IMR-90 (cell line): Measurements from ENCODE around the gene KCNK7. TPM values are rescaled to one million over a fixed set of nuclear protein-coding genes. Genes with fewer than 3 reads are reported as not detected.

Experiments
- microRNA-seq, 2 experiments: library from miRNA; stranded (forward) in 1 of 2; unstranded in 1 of 2; fragments of 10-50 nt in 1 of 2; fragments of <30 nt in 1 of 2; gene quantifications in 1 of 2; microRNA quantifications in 1 of 2; one replicate each; pipeline versions ENCODE3 to v1.1.0; 2013 to 2020; ENCODE audit not compliant: insufficient read depth in 1 of 2, insufficient read length in 1 of 2, unreplicated experiment in 1 of 2
- polyA plus RNA-seq, 3 experiments: library from polyadenylated mRNA; depleted of rRNA; stranded (reverse); fragments of >200 nt; gene quantifications; 2 replicates each; pipeline ENCODE4 v1.2.3, GENCODE V29; 2012; ENCODE audit warnings: low replicate concordance in 1 of 3
- small RNA-seq, 5 experiments: library from RNA; depleted of rRNA; stranded (forward); fragments of <200 nt; gene quantifications; one replicate each; pipeline ENCODE3, GENCODE V24; 2012
- total RNA-seq: library from RNA; depleted of rRNA; stranded (reverse); fragments of >200 nt; gene quantifications from 2 replicates; pipeline ENCODE4 v1.2.3, GENCODE V29; 2012; rRNA removed

The KCNK7 gene
- total and polyA plus RNA-seq, 2 of the 4 experiments (the other 2 are of a cell fraction) = 0.09 TPM; not detected in 1

Small RNA genes within 50 kb of the gene (microRNA-seq; reads per million reads assigned to microRNA genes)
- gene AP001362.1 (ENCODE audit: insufficient read depth, insufficient read length) = not detected
- 0 to 3.1 reads per million in 2 experiments for gene MIR4690 (ENCODE audit: insufficient read depth in 1 of 2, insufficient read length in 1 of 2, unreplicated experiment in 1 of 2)

Small RNA genes within 50 kb of the gene (small RNA-seq; reads per million reads assigned to genes)
- gene AP001362.1 = 0 reads per million in 5 experiments
- gene MIR4690 = 0 to 10.2 (median 0.61) reads per million in 5 experiments

Other genes with a start within 250 kb of the KCNK7 start
- 0.28 TPM in 1 of 2 replicates, not detected in the other for gene TIGD3, start 241.0 kb downstream of the KCNK7 start, total RNA-seq
- 0.12 TPM in 1 of 2 replicates, not detected in the other for gene TIGD3, start 241.0 kb downstream of the KCNK7 start, polyA plus RNA-seq (2012; rRNA removed)
- 0.56 and 0.72 TPM in 2 replicates for gene SLC25A45, start 213.2 kb downstream of the KCNK7 start, total RNA-seq
- 1.2 and 1.3 TPM in 2 replicates for gene SLC25A45, start 213.2 kb downstream of the KCNK7 start, polyA plus RNA-seq (2012; rRNA removed)
- 10.8 and 11.3 TPM in 2 replicates for gene FRMD8, start 209.2 kb downstream of the KCNK7 start, total RNA-seq
- 19.8 and 22.5 TPM in 2 replicates for gene FRMD8, start 209.2 kb downstream of the KCNK7 start, polyA plus RNA-seq (2012; rRNA removed)
- 30.1 and 38.0 TPM in 2 replicates for gene NEAT1, start 173.0 kb downstream of the KCNK7 start, total RNA-seq
- 56.3 and 114 TPM in 2 replicates for gene NEAT1, start 173.0 kb downstream of the KCNK7 start, polyA plus RNA-seq (2012; rRNA removed)
- gene MALAT1, start 96.8 kb downstream of the KCNK7 start, total RNA-seq = 3,569 and 5,244 TPM in 2 replicates
- 430 and 636 TPM in 2 replicates for gene MALAT1, start 96.8 kb downstream of the KCNK7 start, polyA plus RNA-seq (2012; rRNA removed)
- 95.8 and 96.4 TPM in 2 replicates for gene SCYL1, start 70.7 kb downstream of the KCNK7 start, total RNA-seq
- gene SCYL1, start 70.7 kb downstream of the KCNK7 start, polyA plus RNA-seq (2012; rRNA removed) = 150 and 172 TPM in 2 replicates
- gene LTBP3, start 37.4 kb downstream of the KCNK7 start, total RNA-seq = 6.6 and 8.3 TPM in 2 replicates
- gene LTBP3, start 37.4 kb downstream of the KCNK7 start, polyA plus RNA-seq (2012; rRNA removed) = 145 and 216 TPM in 2 replicates
- gene ZNRD2, start 25.3 kb downstream of the KCNK7 start, total RNA-seq = 69.7 and 75.6 TPM in 2 replicates
- gene ZNRD2, start 25.3 kb downstream of the KCNK7 start, polyA plus RNA-seq (2012; rRNA removed) = 90.3 and 113 TPM in 2 replicates
- gene FAM89B, start 23.3 kb downstream of the KCNK7 start, total RNA-seq = 12.0 and 14.2 TPM in 2 replicates
- gene FAM89B, start 23.3 kb downstream of the KCNK7 start, polyA plus RNA-seq (2012; rRNA removed) = 65.5 and 86.6 TPM in 2 replicates
- 10.0 and 13.3 TPM in 2 replicates for gene EHBP1L1, start 19.7 kb downstream of the KCNK7 start, total RNA-seq
- 27.4 and 29.0 TPM in 2 replicates for gene EHBP1L1, start 19.7 kb downstream of the KCNK7 start, polyA plus RNA-seq (2012; rRNA removed)
- gene MAP3K11, start 18.4 kb upstream of the KCNK7 start, total RNA-seq = 16.7 and 17.7 TPM in 2 replicates
- 37.5 and 52.0 TPM in 2 replicates for gene MAP3K11, start 18.4 kb upstream of the KCNK7 start, polyA plus RNA-seq (2012; rRNA removed)
- gene PCNX3, start 20.0 kb upstream of the KCNK7 start, total RNA-seq = 5.6 and 5.8 TPM in 2 replicates
- 33.2 and 40.4 TPM in 2 replicates for gene PCNX3, start 20.0 kb upstream of the KCNK7 start, polyA plus RNA-seq (2012; rRNA removed)
- gene SIPA1, start 42.3 kb upstream of the KCNK7 start, total RNA-seq = 10.6 and 11.4 TPM in 2 replicates
- 39.7 and 44.3 TPM in 2 replicates for gene SIPA1, start 42.3 kb upstream of the KCNK7 start, polyA plus RNA-seq (2012; rRNA removed)
- 8.6 and 8.9 TPM in 2 replicates for gene RELA, start 67.1 kb upstream of the KCNK7 start, total RNA-seq
- 51.0 and 53.0 TPM in 2 replicates for gene RELA, start 67.1 kb upstream of the KCNK7 start, polyA plus RNA-seq (2012; rRNA removed)
- 28.6 and 33.3 TPM in 2 replicates for gene KAT5, start 116.5 kb upstream of the KCNK7 start, total RNA-seq
- 34.2 and 41.1 TPM in 2 replicates for gene KAT5, start 116.5 kb upstream of the KCNK7 start, polyA plus RNA-seq (2012; rRNA removed)
- gene RNASEH2C, start 125.0 kb upstream of the KCNK7 start, total RNA-seq = 40.0 and 69.4 TPM in 2 replicates
- 34.8 and 46.3 TPM in 2 replicates for gene RNASEH2C, start 125.0 kb upstream of the KCNK7 start, polyA plus RNA-seq (2012; rRNA removed)
- gene AP5B1, start 185.2 kb upstream of the KCNK7 start, total RNA-seq = 2.2 and 2.5 TPM in 2 replicates
- gene AP5B1, start 185.2 kb upstream of the KCNK7 start, polyA plus RNA-seq (2012; rRNA removed) = 5.0 and 6.0 TPM in 2 replicates
- not detected in 2 replicates for gene OVOL1, start 191.3 kb upstream of the KCNK7 start, total RNA-seq
- not detected in 2 replicates for gene OVOL1, start 191.3 kb upstream of the KCNK7 start, polyA plus RNA-seq (2012; rRNA removed)
- gene SNX32, start 238.2 kb upstream of the KCNK7 start, total RNA-seq = 0.36 TPM in 1 of 2 replicates, not detected in the other
- gene SNX32, start 238.2 kb upstream of the KCNK7 start, polyA plus RNA-seq (2012; rRNA removed) = 0.69 and 0.79 TPM in 2 replicates